Caco-2 (cell line): ENCODE measurements around the gene RXYLT1. TPM values are rescaled to one million over a fixed set of nuclear protein-coding genes. Genes with fewer than 3 reads are reported as not detected.

Experiments used
- BruUV-seq: library from RNA; stranded (reverse); fragments of 400-500 nt; replicated peaks from 2 replicates; lab custom pipeline; 2021; lab: Mats Ljungman, UMichigan
- CTCF ChIA-PET: fragments of 300-600 bp; sonication (Branson Sonifier 250); formaldehyde crosslinking; loops from one replicate; lab custom pipeline; 2022; ENCODE audit warnings: antibody characterized with exemption; lab: Charles Lee
- POLR2A ChIA-PET: fragments of 300-600 bp; sonication (Branson Sonifier 250); formaldehyde crosslinking; loops from one replicate; lab custom pipeline; 2022; ENCODE audit warnings: antibody characterized with exemption; lab: Charles Lee
- DNase-seq, 2 experiments: peaks; one replicate each; pipeline versions ENCODE4 v3.0.0 to v3.0.0-alpha.2; 2020 to 2022
- H3K27me3 ChIP-seq: replicated peaks from 2 replicates; pipeline ENCODE4 v1.6.0; 2011; ENCODE audit warnings: low read length; ENCODE audit not compliant: control insufficient read depth, insufficient read depth
- H3K36me3 ChIP-seq: 2 replicates; pipeline ENCODE4 v1.5.1; 2011; ENCODE audit warnings: low read length; ENCODE audit not compliant: control insufficient read depth, insufficient read depth
- H3K4me1 ChIP-seq: fragments of 250-450 bp; sonication (Bioruptor Pico); 2 replicates; pipeline ENCODE4 v1.5.1; 2020; ENCODE audit warnings: mild to moderate bottlenecking
- H3K4me3 ChIP-seq: 2 replicates; pipeline ENCODE4 v1.5.1; 2011; ENCODE audit warnings: low read depth, mild to moderate bottlenecking, control low read depth, low read length
- H3K9me3 ChIP-seq: fragments of 250-450 bp; sonication (Bioruptor Pico); 2 replicates; pipeline ENCODE4 v1.5.1; 2020; ENCODE audit warnings: mild to moderate bottlenecking, moderate library complexity
- H3K27ac Mint-ChIP-seq: one replicate; pipeline ENCODE4 v1.8.0; 2022; ENCODE audit warnings: mixed read lengths; ENCODE audit not compliant: unreplicated experiment
- H3K27me3 Mint-ChIP-seq: one replicate; pipeline ENCODE4 v1.8.0; 2022; ENCODE audit warnings: mixed read lengths; ENCODE audit not compliant: insufficient read depth, unreplicated experiment
- H3K36me3 Mint-ChIP-seq: one replicate; pipeline ENCODE4 v1.8.0; 2022; ENCODE audit warnings: mild to moderate bottlenecking, mixed read lengths; ENCODE audit not compliant: insufficient read depth, unreplicated experiment
- H3K4me1 Mint-ChIP-seq: one replicate; pipeline ENCODE4 v1.8.0; 2022; ENCODE audit warnings: low read depth, mixed read lengths; ENCODE audit not compliant: unreplicated experiment
- H3K4me3 Mint-ChIP-seq: one replicate; pipeline ENCODE4 v1.8.0; 2022; ENCODE audit warnings: mild to moderate bottlenecking, moderate library complexity, mixed read lengths; ENCODE audit not compliant: unreplicated experiment
- H3K9me3 Mint-ChIP-seq: one replicate; pipeline ENCODE4 v1.8.0; 2022; ENCODE audit warnings: mixed read lengths; ENCODE audit not compliant: unreplicated experiment
- CTCF ChIP-seq, 2 experiments: fragments of 200-600 bp in 1 of 2; IDR thresholded peaks; 1 replicate in 1 of 2; 2 replicates in 1 of 2; pipeline versions ENCODE4 v1.5.1 to v1.8.0; 2011 to 2022; ENCODE audit warnings: antibody characterized with exemption in 1 of 2, control low read depth in 1 of 2, inconsistent platforms in 1 of 2, low read depth in 1 of 2, low read length in 1 of 2, mild to moderate bottlenecking in 1 of 2, moderate library complexity in 1 of 2; ENCODE audit not compliant: insufficient read depth in 1 of 2, severe bottlenecking in 1 of 2, unreplicated experiment in 1 of 2
- intact Hi-C: fragments of 100-400 bp; cut with micrococcal nuclease; formaldehyde crosslinking; loops from one replicate; pipeline ENCODE4 v1.10.0; 2022; ENCODE audit not compliant: unreplicated experiment
- total RNA-seq: library from RNA; stranded (reverse); gene quantifications from 2 replicates; pipeline ENCODE4 v1.2.3, GENCODE V29; 2022

The RXYLT1 gene
- total RNA-seq, 1 experiment from 2014 or later = 9.1 TPM

- TF ChIP-seq CTCF (IDR thresholded peaks at IDR 0.05; ENCODE audit: insufficient read depth in 1 of 2, low read depth in 1 of 2, low read length in 1 of 2, severe bottlenecking in 1 of 2, unreplicated experiment in 1 of 2) = no peak
- no peak overlapping the region for H3K27ac Mint-ChIP-seq
- Histone ChIP-seq H3K4me3 (no peak overlapping the region), H3K9me3 (no peaks in the 10 kb centered on the region), H3K4me1 (no peaks in the 10 kb centered on the region), H3K27me3 (no peaks in the 10 kb centered on the region), H3K36me3 (no peaks in the 10 kb centered on the region)
- no peaks in the 10 kb centered on the region for H3K36me3 Mint-ChIP-seq
- no peaks in the 10 kb centered on the region for H3K9me3 Mint-ChIP-seq
- no peaks in the 10 kb centered on the region for H3K27me3 Mint-ChIP-seq
- POLR2A ChIA-PET = no interaction called here
- H3K4me1 Mint-ChIP-seq = peaks cover 6% of the 10 kb centered on the region
- no TSS peak for BruUV-seq
- CTCF ChIA-PET = interaction anchor here (0.7 kb wide), 1 partner anchor 15 kb away, joined by 3 read pairs; no protein-coding TSS in a partner anchor
- intact Hi-C loops = no loop called here
- no peak for DNase-seq
- no peak overlapping the region for H3K4me3 Mint-ChIP-seq
Observed at GRCh38 chr12:63811334-63811733, 31.6 kb downstream of the RXYLT1 start.

- Histone ChIP-seq H3K9me3 (no peaks in the 10 kb centered on the region), H3K36me3 (no peaks in the 10 kb centered on the region), H3K4me1 (no peaks in the 10 kb centered on the region), H3K27me3 (no peaks in the 10 kb centered on the region), H3K4me3 (no peak overlapping the region)
- no peak overlapping the region for H3K27ac Mint-ChIP-seq
- no peaks in the 10 kb centered on the region for H3K27me3 Mint-ChIP-seq
- intact Hi-C loops = no loop called here
- POLR2A ChIA-PET = no interaction called here
- no peaks in the 10 kb centered on the region for H3K36me3 Mint-ChIP-seq
- no peak overlapping the region for H3K4me3 Mint-ChIP-seq
- peaks cover 6% of the 10 kb centered on the region for H3K4me1 Mint-ChIP-seq
- BruUV-seq = no TSS peak
- no peak for DNase-seq
- TF ChIP-seq CTCF (IDR thresholded peaks at IDR 0.05; ENCODE audit: insufficient read depth in 1 of 2, low read depth in 1 of 2, low read length in 1 of 2, severe bottlenecking in 1 of 2, unreplicated experiment in 1 of 2) = no peak
- H3K9me3 Mint-ChIP-seq = no peaks in the 10 kb centered on the region
- CTCF ChIA-PET = interaction anchor here (0.7 kb wide), 1 partner anchor 15 kb away, joined by 3 read pairs; no protein-coding TSS in a partner anchor
Observed at GRCh38 chr12:63811755-63812154, 32.0 kb downstream of the RXYLT1 start.

- H3K4me3 Mint-ChIP-seq = no peak overlapping the region
- peaks cover 6% of the 10 kb centered on the region for H3K4me1 Mint-ChIP-seq
- H3K9me3 ChIP-seq = 0 out of 2 replicates have a peak, but pooled peaks cover 8% of the 10 kb centered on the region
- no peak for DNase-seq
- H3K27me3 ChIP-seq = no peaks in the 10 kb centered on the region
- H3K36me3 Mint-ChIP-seq = no peaks in the 10 kb centered on the region
- ChIA-PET POLR2A (no interaction called here), CTCF (no interaction called here)
- no peak for TF ChIP-seq CTCF (IDR thresholded peaks at IDR 0.05; ENCODE audit: insufficient read depth in 1 of 2, low read depth in 1 of 2, low read length in 1 of 2, severe bottlenecking in 1 of 2, unreplicated experiment in 1 of 2)
- peaks cover 9% of the 10 kb centered on the region for H3K9me3 Mint-ChIP-seq
- no TSS peak for BruUV-seq
- no peaks in the 10 kb centered on the region for H3K27me3 Mint-ChIP-seq
- intact Hi-C loops = no loop called here
- H3K36me3 ChIP-seq = no peaks in the 10 kb centered on the region
- H3K4me1 ChIP-seq = no peaks in the 10 kb centered on the region
- no peak overlapping the region for H3K27ac Mint-ChIP-seq
- no peak overlapping the region for H3K4me3 ChIP-seq
Observed at GRCh38 chr12:63814146-63814772, 34.5 kb downstream of the RXYLT1 start.
